EH (cell line): ENCODE measurements around the gene DCDC2.
"Not testable (repeated sequence)": the region's sequence is repeated elsewhere in the genome, so short reads cannot be mapped to it uniquely, and the experiment has no call there.

ENCODE experiments used
- DNase-seq: peaks from one replicate; pipeline ENCODE4 v3.0.0-alpha.2; 2015; ENCODE audit warnings: low read depth

DCDC2 gene

GRCh38 chr6:24324617-24325016 is 33.2 kb downstream of the DCDC2 start:
- no peak for DNase-seq

- peak; percentile 4 for DNase-seq
Measured at GRCh38 chr6:24323632-24324337, 34.1 kb downstream of the DCDC2 start.

- no peak for DNase-seq
Measured at GRCh38 chr6:24322924-24323323, 34.9 kb downstream of the DCDC2 start.

- DNase-seq, result not testable (repeated sequence)
Measured at GRCh38 chr6:24322446-24322845, 35.4 kb downstream of the DCDC2 start.

GRCh38 chr6:24321538-24322162 is 36.2 kb downstream of the DCDC2 start:
- no peak for DNase-seq

- DNase-seq, result peak; percentile 16
Measured at GRCh38 chr6:24313251-24314141, 44.4 kb downstream of the DCDC2 start.

- not testable (repeated sequence) for DNase-seq
Measured at GRCh38 chr6:24311775-24312174, 46.1 kb downstream of the DCDC2 start.

- DNase-seq, result no peak
Measured at GRCh38 chr6:24307881-24308280, 50.0 kb downstream of the DCDC2 start.

- no peak for DNase-seq
Measured at GRCh38 chr6:24306936-24307335, 50.9 kb downstream of the DCDC2 start.

- DNase-seq, result no peak
Measured at GRCh38 chr6:24306038-24306437, 51.8 kb downstream of the DCDC2 start.

- no peak for DNase-seq
Measured at GRCh38 chr6:24296944-24297343, 60.9 kb downstream of the DCDC2 start.

GRCh38 chr6:24293852-24294251 is 64.0 kb downstream of the DCDC2 start:
- DNase-seq, result not testable (repeated sequence)

GRCh38 chr6:24287239-24287638 is 70.6 kb downstream of the DCDC2 start:
- DNase-seq, result no peak

- DNase-seq, result no peak
Measured at GRCh38 chr6:24284006-24284405, 73.9 kb downstream of the DCDC2 start.

- peak; percentile 60 for DNase-seq
Measured at GRCh38 chr6:24283043-24283985, 74.5 kb downstream of the DCDC2 start.

GRCh38 chr6:24274441-24275083 is 83.3 kb downstream of the DCDC2 start:
- DNase-seq, result peak; percentile 9

- no peak for DNase-seq
Measured at GRCh38 chr6:24273096-24273870, 84.6 kb downstream of the DCDC2 start.

GRCh38 chr6:24272553-24272952 is 85.3 kb downstream of the DCDC2 start:
- no peak for DNase-seq

- DNase-seq, result no peak
Measured at GRCh38 chr6:24272148-24272547, 85.7 kb downstream of the DCDC2 start.

GRCh38 chr6:24270011-24270410 is 87.8 kb downstream of the DCDC2 start:
- no peak for DNase-seq
